ENCODE measurements around the gene IL1RAPL1.
"Not testable (repeated sequence)": the region's sequence is repeated elsewhere in the genome, so short reads cannot be mapped to it uniquely, and the experiment has no call there.

The IL1RAPL1 gene

DNA sequence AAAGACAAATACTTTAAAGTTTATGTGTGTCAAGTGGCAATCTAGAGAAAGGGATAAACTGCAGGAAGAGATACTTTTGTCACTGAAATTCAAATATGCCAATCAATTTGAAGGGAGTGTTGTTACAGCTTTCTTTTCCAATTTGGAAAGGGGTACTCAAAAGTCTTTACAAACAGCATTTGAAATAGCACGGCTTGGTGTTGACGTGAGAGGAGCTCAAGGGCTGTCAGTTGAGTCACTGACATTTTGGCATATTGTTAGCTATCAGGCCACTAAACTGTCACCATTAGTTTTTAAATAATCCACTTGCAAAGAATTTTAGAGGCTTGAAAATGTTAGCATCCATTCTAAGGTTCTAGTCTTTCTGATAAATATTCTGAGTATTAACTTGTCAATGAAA lies 698.4 kb downstream of the IL1RAPL1 start:
- DNase-seq, result no peak

DNA sequence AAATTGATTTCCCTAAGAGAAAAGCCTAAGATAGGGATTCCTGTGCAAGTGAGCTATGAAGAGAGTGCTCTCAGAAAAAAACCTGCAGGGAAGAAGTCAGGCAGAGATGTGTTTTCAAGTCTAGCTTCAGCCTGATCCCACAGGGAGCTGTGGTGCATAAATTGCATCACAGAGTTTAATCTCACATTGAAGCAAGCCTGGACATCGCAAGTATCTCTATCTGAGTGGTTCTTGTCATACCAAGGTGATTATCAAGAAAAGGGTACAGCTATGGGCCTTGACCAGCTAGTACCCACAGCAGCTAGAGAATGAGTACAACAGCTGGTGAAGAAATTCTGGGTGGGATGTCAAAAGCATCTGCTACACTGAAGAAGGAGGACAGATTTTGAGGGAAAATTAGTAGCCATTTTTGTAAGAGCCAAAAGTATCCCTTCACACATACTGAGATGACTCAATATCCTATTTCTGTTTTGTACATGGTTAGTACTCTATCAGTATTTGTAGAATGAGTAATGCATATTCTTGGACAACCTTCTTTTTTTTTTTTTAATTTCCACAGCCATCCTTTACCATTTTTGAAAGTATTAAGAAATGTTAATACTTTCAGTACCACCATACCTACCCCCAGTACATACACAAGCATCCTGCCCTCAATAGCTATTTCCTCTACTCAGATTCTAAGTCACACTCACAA lies 708.9 kb downstream of the IL1RAPL1 start:
- DNase-seq, result no peak

DNA sequence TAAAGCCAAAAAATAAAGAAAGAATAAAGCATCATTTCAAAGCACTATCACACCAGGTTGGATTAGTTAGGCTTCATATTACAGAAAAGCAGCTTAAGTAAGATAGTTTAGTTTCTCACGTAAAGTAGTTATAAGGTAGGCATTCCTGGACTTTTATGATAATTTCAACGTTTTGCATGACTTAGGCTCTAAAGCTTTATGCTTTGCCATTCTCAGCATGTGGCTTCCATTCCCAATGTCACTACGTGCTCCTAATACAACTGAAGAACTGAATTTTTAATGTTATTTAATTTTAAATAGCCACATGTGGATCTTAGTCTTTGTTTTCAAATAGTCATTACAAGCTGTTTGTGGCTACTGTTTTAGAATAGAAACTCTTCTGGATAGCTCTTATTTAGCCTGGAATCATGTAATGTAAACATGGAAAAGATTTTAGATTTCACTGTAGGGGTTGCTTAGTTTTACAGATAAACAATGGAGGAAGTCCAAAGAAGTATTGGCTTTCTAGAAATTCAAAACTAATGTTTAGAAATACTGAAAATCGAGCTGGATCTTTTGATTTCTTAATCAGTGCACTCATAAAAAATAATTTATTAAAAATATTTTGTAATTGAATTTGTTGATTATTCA lies 710.0 kb downstream of the IL1RAPL1 start:
- DNase-seq, result no peak

DNA sequence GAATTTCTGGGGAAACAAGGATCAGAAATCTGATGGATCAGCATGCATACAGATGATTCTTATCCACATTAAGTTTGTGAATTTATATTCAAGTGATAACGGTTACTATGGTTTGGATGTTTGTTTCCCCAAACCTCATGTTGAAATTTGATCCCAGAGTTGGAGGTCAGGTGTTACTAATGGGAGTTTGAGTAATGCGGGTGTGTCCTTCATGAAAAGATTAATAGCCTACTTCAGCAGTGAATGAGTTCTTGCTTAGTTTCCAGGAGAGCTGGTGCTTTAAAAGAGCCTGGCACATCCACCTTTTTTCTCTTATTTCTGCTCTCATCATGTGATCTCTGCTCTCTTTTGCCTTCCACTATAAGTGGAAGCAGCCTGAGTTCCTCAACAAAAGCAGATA lies 712.4 kb downstream of the IL1RAPL1 start:
- no peak for DNase-seq

DNA sequence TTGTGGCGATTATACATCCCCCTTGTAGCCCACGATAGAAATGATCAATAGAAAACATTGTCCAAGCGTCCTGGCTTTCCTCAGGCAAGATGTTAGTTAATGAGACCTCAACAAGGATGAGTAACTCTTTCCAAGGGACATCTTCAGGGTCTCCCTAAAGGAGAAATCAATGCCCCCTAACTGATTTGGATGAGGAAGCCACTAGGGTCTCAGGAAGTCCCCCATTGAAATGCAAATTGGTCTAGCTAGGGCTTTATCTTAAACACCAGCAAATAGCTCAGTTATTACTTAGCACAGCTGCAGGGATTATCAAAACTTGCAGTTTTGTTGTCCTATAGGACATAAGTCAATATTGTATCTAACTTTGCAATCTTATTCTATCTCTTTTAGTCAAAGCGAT lies 721.5 kb downstream of the IL1RAPL1 start:
- no peak for DNase-seq

- no peak for DNase-seq
These were observed 728.7 kb downstream of the IL1RAPL1 start for GRCh38 chrX:29315931-29316330.

DNA sequence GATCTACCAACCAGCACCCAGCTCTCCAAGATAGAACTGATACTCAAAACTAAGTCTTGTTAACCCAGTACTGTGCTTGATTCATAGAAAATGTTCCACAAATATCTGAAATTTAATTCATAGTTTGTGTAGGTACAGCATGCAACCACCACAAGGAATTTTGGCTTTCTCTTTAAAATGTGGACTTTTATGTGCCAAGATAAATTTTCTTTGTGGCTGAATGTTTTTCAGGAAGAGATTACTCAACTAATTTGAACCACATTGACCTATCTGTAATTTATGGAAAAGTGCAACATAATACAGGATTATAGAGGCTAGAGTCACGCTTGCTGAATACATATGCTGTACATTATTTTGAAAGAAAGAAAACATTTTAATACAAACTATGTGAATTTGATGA lies 730.8 kb downstream of the IL1RAPL1 start:
- no peak for DNase-seq

DNA sequence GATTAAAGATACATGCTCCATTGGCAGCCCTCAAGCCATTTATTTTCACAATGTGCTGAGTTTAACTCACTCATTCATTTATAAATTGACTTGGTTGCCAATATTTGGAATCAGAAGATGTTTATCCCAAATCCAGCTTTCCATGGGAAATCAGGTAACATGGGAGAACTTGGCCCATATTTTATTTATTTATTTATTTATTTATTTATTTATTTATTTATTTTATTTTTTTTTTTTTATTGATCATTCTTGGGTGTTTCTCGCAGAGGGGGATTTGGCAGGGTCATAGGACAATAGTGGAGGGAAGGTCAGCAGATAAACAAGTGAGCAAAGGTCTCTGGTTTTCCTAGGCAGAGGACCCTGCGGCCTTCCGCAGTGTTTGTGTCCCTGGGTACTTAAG lies 745.2 kb downstream of the IL1RAPL1 start:
- not testable (repeated sequence) for DNase-seq

- DNase-seq, result not testable (repeated sequence)
These were observed 745.8 kb downstream of the IL1RAPL1 start for GRCh38 chrX:29333091-29333490.

DNA sequence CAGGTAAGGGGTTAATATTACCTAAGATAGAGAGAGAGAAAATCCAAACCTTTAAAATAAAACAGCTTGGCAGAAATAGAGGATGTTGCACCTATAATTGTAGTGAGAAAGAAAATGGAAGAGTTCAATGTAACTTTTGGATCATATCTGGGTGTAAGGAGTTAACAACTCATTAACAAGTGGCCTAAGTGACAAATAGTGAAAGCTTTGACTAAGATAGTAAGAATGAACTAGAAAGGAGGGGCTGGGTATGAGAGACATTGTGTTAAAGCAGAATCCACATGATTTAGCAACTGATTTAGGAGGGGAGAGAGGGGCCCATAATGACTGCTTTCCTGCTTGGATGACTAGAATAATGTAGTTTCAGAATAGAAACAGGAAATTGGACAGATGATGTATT lies 761.0 kb downstream of the IL1RAPL1 start:
- no peak for DNase-seq

DNA sequence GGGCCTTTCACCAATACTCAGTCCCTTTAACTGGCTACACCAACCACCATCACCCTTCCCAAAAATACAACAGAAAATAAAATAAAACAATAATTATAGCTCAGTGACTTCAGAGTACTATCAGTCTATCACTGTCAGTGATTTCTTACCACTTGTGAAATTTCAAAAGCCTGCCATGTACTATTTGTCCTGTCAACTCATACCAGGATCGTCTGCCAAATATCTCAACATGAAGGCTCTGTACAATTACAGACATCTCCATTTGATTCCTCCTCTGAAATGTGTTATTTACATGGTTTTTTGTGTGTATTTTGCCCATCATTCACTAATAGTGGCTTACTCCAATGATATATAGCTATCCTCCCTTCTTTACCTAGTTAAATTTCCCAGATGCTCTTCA lies 772.0 kb downstream of the IL1RAPL1 start:
- DNase-seq, result no peak

GRCh38 chrX:29374765-29375164 lies 787.5 kb downstream of the IL1RAPL1 start:
- not testable (repeated sequence) for DNase-seq

- DNase-seq, result no peak
These were observed 789.3 kb downstream of the IL1RAPL1 start for GRCh38 chrX:29376584-29376983.

DNA sequence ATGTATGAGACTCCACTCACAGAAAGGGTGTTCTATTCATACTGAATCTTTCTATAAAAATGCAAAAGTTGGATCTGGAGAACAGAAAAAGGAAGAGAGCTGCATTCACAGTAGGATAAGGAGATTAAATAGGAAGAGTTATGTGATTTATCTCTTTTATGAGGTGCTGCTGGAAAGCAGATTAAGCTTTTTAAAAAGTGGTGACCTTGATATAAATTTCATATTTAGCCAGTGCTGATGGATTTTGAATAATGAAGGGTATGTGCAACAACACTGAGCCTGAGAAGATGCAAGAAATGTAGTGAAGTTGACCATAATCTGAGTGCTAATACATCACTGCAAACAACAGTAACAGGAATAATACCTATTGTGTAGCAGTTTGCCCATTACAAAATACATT lies 795.6 kb downstream of the IL1RAPL1 start:
- DNase-seq, result no peak

GRCh38 chrX:29388509-29388908 lies 801.3 kb downstream of the IL1RAPL1 start:
- DNase-seq, result no peak

DNA sequence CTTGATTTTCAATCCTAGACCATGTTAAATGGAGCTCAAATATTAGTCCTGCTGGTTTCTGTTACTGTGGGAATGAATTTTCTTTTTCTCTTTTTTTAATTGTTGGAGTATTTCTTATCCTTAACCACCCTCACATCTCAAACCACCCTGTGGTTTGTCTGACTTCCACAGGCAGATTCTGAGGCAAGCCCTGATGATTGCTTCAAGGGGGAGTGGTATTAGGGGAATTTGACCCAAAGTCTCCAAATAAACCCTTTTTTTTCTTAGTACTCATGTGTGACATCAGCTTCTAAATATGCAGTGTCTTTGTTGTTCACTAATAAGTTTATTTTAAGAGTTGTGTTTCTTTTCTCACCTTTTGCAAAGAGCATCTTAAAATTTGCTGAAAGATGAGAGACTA lies 810.3 kb downstream of the IL1RAPL1 start:
- DNase-seq, result no peak

- DNase-seq, result no peak
These were observed 820.1 kb downstream of the IL1RAPL1 start for GRCh38 chrX:29407357-29407756.

DNA sequence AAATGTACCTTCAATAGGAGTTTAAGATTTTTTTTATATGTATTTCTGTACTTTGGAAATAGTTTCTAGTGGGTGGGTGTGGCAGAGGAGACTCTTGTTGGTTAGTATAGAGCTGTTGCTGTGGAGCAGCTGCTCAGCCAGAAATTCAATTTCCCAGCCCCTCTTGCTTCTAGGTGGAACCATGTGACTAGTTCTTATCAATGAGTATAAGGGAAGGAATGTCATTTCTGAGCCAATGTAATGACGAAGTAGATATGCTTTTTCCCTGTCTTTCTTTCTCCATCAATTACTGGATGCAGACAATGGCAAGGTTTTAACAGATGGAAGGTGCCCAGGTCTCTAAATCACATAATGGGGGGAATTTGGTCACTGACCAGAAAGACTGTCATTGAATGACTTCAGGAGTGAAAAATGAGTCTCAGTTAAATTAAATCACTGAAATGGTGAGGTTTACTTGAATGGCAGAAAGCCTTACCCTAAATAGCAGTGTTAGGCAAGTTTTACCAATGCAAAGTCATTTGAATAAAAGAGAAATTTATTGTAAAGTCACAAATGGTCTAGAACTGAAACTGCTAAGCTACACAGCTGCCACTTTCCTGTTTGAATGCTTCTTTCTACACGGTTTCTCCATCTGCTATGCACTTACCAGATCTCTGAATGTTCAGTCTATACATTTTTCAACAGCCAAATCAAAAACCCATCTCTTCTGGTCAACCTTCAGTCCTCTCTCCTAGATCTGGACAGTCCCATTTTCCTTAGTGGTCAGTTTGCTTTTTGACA lies 832.7 kb downstream of the IL1RAPL1 start:
- no peak for DNase-seq

GRCh38 chrX:29422034-29422433 lies 834.8 kb downstream of the IL1RAPL1 start:
- no peak for DNase-seq

- DNase-seq, result no peak
These were observed 844.6 kb downstream of the IL1RAPL1 start for GRCh38 chrX:29431895-29432294.

DNA sequence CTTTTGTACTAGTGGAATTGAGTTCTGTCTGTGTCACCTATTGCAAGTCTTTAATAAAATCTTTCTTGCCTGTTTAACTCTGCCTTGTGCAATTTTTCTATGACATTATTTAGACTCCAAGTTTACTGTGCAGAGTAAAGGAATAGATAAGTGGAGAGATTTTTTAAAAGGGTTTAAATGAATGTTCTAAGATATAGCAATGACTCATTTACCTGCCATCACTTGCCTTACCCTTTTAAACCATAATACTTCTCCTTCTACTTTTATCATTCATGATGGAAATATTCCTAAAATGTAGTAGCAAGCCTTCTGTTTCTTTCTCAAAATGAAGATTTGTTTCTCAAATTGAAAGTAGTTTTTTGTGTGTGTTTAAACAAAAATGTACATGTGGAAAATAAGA lies 845.3 kb downstream of the IL1RAPL1 start:
- DNase-seq, result no peak

DNA sequence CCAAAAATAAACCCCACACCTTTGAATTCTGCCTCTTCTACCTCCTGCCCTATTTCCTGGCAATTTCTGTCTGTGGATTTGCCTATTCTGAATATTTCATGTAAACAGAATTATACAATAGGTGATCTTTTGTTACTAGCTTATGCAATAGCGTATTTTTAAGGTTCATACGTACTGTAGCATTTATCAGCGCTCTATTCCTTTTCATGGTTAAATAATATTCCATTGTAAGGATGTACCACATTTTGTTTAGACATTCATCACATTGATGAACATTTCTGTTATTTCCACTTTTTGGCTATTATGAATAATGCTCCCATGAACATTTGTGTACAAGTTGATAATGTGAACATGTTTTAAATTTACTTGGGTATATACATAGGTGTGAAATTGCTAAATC lies 847.7 kb downstream of the IL1RAPL1 start:
- DNase-seq, result no peak

DNA sequence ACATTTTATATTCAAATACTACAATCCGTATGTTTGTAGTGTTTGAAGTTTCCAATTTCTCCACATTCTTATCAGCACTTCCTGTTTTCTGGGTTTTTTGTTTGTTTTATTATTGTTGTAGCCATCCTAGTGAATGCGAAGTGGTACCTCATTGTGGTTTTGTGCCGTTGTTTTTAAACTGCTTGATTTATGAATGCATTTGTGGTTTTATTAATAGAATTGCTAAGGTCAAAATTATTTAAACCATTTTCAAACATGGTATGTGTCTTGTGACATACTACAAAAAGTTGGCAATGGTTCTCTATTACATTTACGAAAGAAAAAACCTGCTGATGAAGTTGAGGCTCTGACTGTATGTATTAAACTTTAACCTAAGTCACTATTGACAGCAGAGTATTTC lies 848.1 kb downstream of the IL1RAPL1 start:
- no peak for DNase-seq

DNA sequence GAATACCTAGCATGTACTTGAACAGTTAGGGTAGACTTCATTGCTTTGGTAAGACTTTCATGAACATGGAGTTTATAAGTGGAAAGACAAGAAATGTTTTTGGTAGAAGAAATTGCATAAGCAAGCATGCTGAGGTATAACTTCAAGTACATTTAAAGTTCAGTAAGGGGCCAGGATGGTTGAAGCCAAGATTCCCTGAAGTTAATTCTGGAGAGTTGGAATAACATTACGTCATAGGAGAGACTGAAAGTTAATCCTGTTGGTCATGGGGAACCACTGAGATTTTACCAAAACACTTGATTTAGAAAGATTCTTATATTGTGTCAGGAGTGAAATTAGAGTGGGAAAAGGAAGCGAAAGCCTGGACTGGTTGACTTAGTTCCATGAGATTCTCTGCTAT lies 860.6 kb downstream of the IL1RAPL1 start:
- no peak for DNase-seq
